GM18868 (cell line): Measurements from ENCODE around the gene OLA1.

Experiments
- ATAC-seq: cut with Tn5 transposase; IDR thresholded peaks from one replicate; pipeline ENCODE4 v1.9.1; 2021; ENCODE audit warnings: mild to moderate bottlenecking, moderate library complexity; ENCODE audit not compliant: unreplicated experiment

The OLA1 gene

GRCh38 chr2:174224665-174225288 is 23.6 kb downstream of the OLA1 start:
- ATAC-seq: no peak

- no peak for ATAC-seq
These were observed 24.2 kb downstream of the OLA1 start for GRCh38 chr2:174224125-174224524.

GRCh38 chr2:174223388-174223787 is 24.9 kb downstream of the OLA1 start:
- no peak for ATAC-seq

GRCh38 chr2:174222154-174222553 is 26.2 kb downstream of the OLA1 start:
- ATAC-seq: no peak

- ATAC-seq: no peak
These were observed 29.0 kb downstream of the OLA1 start for GRCh38 chr2:174219321-174219720.

GRCh38 chr2:174218773-174219172 is 29.6 kb downstream of the OLA1 start:
- ATAC-seq: no peak

- no peak for ATAC-seq
These were observed 30.5 kb downstream of the OLA1 start for GRCh38 chr2:174217869-174218268.

- no peak for ATAC-seq
These were observed 36.4 kb downstream of the OLA1 start for GRCh38 chr2:174211954-174212353.

- ATAC-seq: no peak
These were observed 37.5 kb downstream of the OLA1 start for GRCh38 chr2:174210862-174211261.

- ATAC-seq: no peak
These were observed 39.0 kb downstream of the OLA1 start for GRCh38 chr2:174209325-174209724.

- ATAC-seq: no peak
These were observed 40.3 kb downstream of the OLA1 start for GRCh38 chr2:174208026-174208425.

GRCh38 chr2:174205562-174205961 is 42.8 kb downstream of the OLA1 start:
- ATAC-seq: no peak

- no peak for ATAC-seq
These were observed 46.1 kb downstream of the OLA1 start for GRCh38 chr2:174202188-174202587.

GRCh38 chr2:174198846-174199564 is 49.3 kb downstream of the OLA1 start:
- no peak for ATAC-seq

GRCh38 chr2:174195253-174195652 is 53.1 kb downstream of the OLA1 start:
- no peak for ATAC-seq

GRCh38 chr2:174193737-174194136 is 54.6 kb downstream of the OLA1 start:
- no peak for ATAC-seq

- ATAC-seq: no peak
These were observed 55.7 kb downstream of the OLA1 start for GRCh38 chr2:174192664-174193063.

GRCh38 chr2:174191342-174192074 is 56.8 kb downstream of the OLA1 start:
- ATAC-seq: no peak

- ATAC-seq: peak; percentile 79
These were observed 63.4 kb downstream of the OLA1 start for GRCh38 chr2:174184915-174185314.

- peak; percentile 71 for ATAC-seq
These were observed 63.8 kb downstream of the OLA1 start for GRCh38 chr2:174184504-174184903.

- ATAC-seq: no peak
These were observed 65.3 kb downstream of the OLA1 start for GRCh38 chr2:174183076-174183475.

GRCh38 chr2:174181368-174181767 is 67.0 kb downstream of the OLA1 start:
- no peak for ATAC-seq
